Measurements from ENCODE around the gene PRR5L. TPM values are rescaled to one million over a fixed set of nuclear protein-coding genes. Genes with fewer than 3 reads are reported as not detected.

The PRR5L gene
- total RNA-seq, 2 experiments from 2014 or later: 7.0 to 8.1 TPM

GRCh38 chr11:36443661-36444060 is 147.6 kb downstream of the PRR5L start:
- no peak for ATAC-seq
- no peak overlapping the region for H3K4me3 Mint-ChIP-seq
- intact Hi-C loops (cut with micrococcal nuclease): no loop called here
- no peaks in the 10 kb centered on the region for H3K36me3 Mint-ChIP-seq (ENCODE audit: low read depth)
- DNase-seq: no peak
- CTCF ChIA-PET: interaction anchor here (1.6 kb wide), 1 partner anchor 37 kb away, joined by 3 read pairs; no protein-coding TSS in a partner anchor
- H3K9me3 Mint-ChIP-seq: no peaks in the 10 kb centered on the region
- H3K27ac Mint-ChIP-seq: no peak overlapping the region
- no peak for TF ChIP-seq CTCF (IDR thresholded peaks at IDR 0.05)
- H3K27me3 Mint-ChIP-seq: no peaks in the 10 kb centered on the region
- H3K4me1 Mint-ChIP-seq (ENCODE audit: low read depth): peaks cover 5% of the 10 kb centered on the region
- POLR2A ChIA-PET: no interaction called here

GRCh38 chr11:36446135-36446534 is 150.0 kb downstream of the PRR5L start:
- Mint-ChIP-seq H3K4me1 (ENCODE audit: low read depth) (peaks cover 19% of the 10 kb centered on the region), H3K9me3 (no peaks in the 10 kb centered on the region), H3K36me3 (ENCODE audit: low read depth) (no peaks in the 10 kb centered on the region), H3K27ac (no peak overlapping the region), H3K27me3 (no peaks in the 10 kb centered on the region), H3K4me3 (no peak overlapping the region)
- POLR2A ChIA-PET: interaction anchor here (1.1 kb wide), 1 partner anchor 24 kb away, joined by 3 read pairs; no protein-coding TSS in a partner anchor
- ATAC-seq: no peak
- intact Hi-C loops (cut with micrococcal nuclease): no loop called here
- TF ChIP-seq CTCF (IDR thresholded peaks at IDR 0.05): no peak
- DNase-seq: no peak
- CTCF ChIA-PET: interaction anchor here (1.4 to 1.6 kb wide), 2 partner anchors 7 to 67 kb away, joined by 4 to 6 read pairs; no protein-coding TSS in a partner anchor

GRCh38 chr11:36447514-36447913 is 151.4 kb downstream of the PRR5L start:
- peaks cover 3% of the 10 kb centered on the region for H3K36me3 Mint-ChIP-seq (ENCODE audit: low read depth)
- intact Hi-C loops (cut with micrococcal nuclease): no loop called here
- no peaks in the 10 kb centered on the region for H3K27me3 Mint-ChIP-seq

GRCh38 chr11:36447947-36448346 is 151.9 kb downstream of the PRR5L start:
- no peaks in the 10 kb centered on the region for H3K9me3 Mint-ChIP-seq
- TF ChIP-seq CTCF (IDR thresholded peaks at IDR 0.05): no peak
- POLR2A ChIA-PET: no interaction called here
- peaks cover 3% of the 10 kb centered on the region for H3K36me3 Mint-ChIP-seq (ENCODE audit: low read depth)
- ATAC-seq (no peak), DNase-seq (no peak)
- H3K27ac Mint-ChIP-seq: no peak overlapping the region
- H3K4me3 Mint-ChIP-seq: no peak overlapping the region
- no peaks in the 10 kb centered on the region for H3K27me3 Mint-ChIP-seq
- intact Hi-C loops (cut with micrococcal nuclease): no loop called here
- CTCF ChIA-PET: interaction anchor here (1.9 kb wide), 1 partner anchor 45 kb away, joined by 8 read pairs; no protein-coding TSS in a partner anchor
- H3K4me1 Mint-ChIP-seq (ENCODE audit: low read depth): peaks cover 30% of the 10 kb centered on the region

More at GRCh38 chr11:36447514-36447913, 151.4 kb downstream of the PRR5L start:
- Mint-ChIP-seq H3K9me3 (no peaks in the 10 kb centered on the region), H3K4me1 (ENCODE audit: low read depth) (peaks cover 26% of the 10 kb centered on the region), H3K4me3 (no peak overlapping the region), H3K27ac (no peak overlapping the region)
- ChIA-PET POLR2A (no interaction called here), CTCF (interaction anchor here (1.6 kb wide), 1 partner anchor 69 kb away, joined by 6 read pairs; no protein-coding TSS in a partner anchor)
- ATAC-seq (no peak), DNase-seq (no peak)
- no peak for TF ChIP-seq CTCF (IDR thresholded peaks at IDR 0.05)

- H3K4me3 Mint-ChIP-seq: peak overlapping the region; percentile 11
- H3K27me3 Mint-ChIP-seq: no peaks in the 10 kb centered on the region
- H3K27ac Mint-ChIP-seq: peak overlapping the region; percentile 53
- peaks cover 33% of the 10 kb centered on the region for H3K4me1 Mint-ChIP-seq (ENCODE audit: low read depth)
- no peaks in the 10 kb centered on the region for H3K9me3 Mint-ChIP-seq
- CTCF ChIA-PET: interaction anchor here (0.7 to 1.9 kb wide), 5 partner anchors 27 to 158 kb away, joined by 3 to 8 read pairs (median 3); partner anchors contain the start of gene TRAF6
- DNase-seq (no peak), ATAC-seq (no peak)
- H3K36me3 Mint-ChIP-seq (ENCODE audit: low read depth): peaks cover 3% of the 10 kb centered on the region
- intact Hi-C loops (cut with micrococcal nuclease): no loop called here
- POLR2A ChIA-PET: interaction anchor here (1.0 kb wide), 1 partner anchor 9 kb away, joined by 4 read pairs; no protein-coding TSS in a partner anchor
- TF ChIP-seq CTCF (IDR thresholded peaks at IDR 0.05): no peak
Measured at GRCh38 chr11:36449561-36450096, 153.5 kb downstream of the PRR5L start.

All from activated CD8-positive, alpha-beta T cell treated with anti-CD3 and anti-CD28 coated beads for 36 hours (primary cell).